ENCODE measurements around the gene RCOR3. TPM values are rescaled to one million over a fixed set of nuclear protein-coding genes. Genes with fewer than 3 reads are reported as not detected.

The RCOR3 gene
- total RNA-seq, 1 donor from 2014 or later = 46.7 TPM

GRCh38 chr1:211326528-211327345 lies 67.6 kb downstream of the RCOR3 start, which contains the start of gene TRAF5:
Gene TRAF5 (plus strand): TSS chr1:211326833. CDS start chr1:211353240, 26,407 bp downstream.
- Histone ChIP-seq H3K4me3 (peak within 1 kb of the TSS; percentile 80), H3K36me3 (no peaks in the 10 kb centered on the region), H3K9me3 (no peaks in the 10 kb centered on the region), H3K4me1 (peaks cover 15% of the 10 kb centered on the region), H3K27me3 (no peaks in the 10 kb centered on the region), H3K27ac (peak within 1 kb of the TSS; percentile 79)
- intact Hi-C loops (cut with DNase I) = no loop called here
- TF ChIP-seq CTCF (IDR thresholded peaks at IDR 0.05) = no peak
- DNase-seq (peak; percentile 81), ATAC-seq (peak; percentile 82)

GRCh38 chr1:211327346-211327921 lies 68.3 kb downstream of the RCOR3 start:
- ATAC-seq = peak; percentile 18
- H3K27ac ChIP-seq = peak overlapping the region; percentile 79
- no peaks in the 10 kb centered on the region for H3K36me3 ChIP-seq
- intact Hi-C loops (cut with DNase I) = no loop called here
- H3K9me3 ChIP-seq = no peaks in the 10 kb centered on the region
- H3K27me3 ChIP-seq = no peaks in the 10 kb centered on the region
- peaks cover 15% of the 10 kb centered on the region for H3K4me1 ChIP-seq
- no peak for TF ChIP-seq CTCF (IDR thresholded peaks at IDR 0.05)
- peak overlapping the region; percentile 80 for H3K4me3 ChIP-seq
- no peak for DNase-seq

- H3K36me3 ChIP-seq = no peaks in the 10 kb centered on the region
- no peak for TF ChIP-seq CTCF (IDR thresholded peaks at IDR 0.05)
- ATAC-seq (no peak), DNase-seq (no peak)
- H3K27ac ChIP-seq = no peak overlapping the region
- peak overlapping the region; percentile 80 for H3K4me3 ChIP-seq
- no peaks in the 10 kb centered on the region for H3K9me3 ChIP-seq
- intact Hi-C loops (cut with DNase I) = no loop called here
- no peaks in the 10 kb centered on the region for H3K27me3 ChIP-seq
- H3K4me1 ChIP-seq = peaks cover 15% of the 10 kb centered on the region
Measured at GRCh38 chr1:211328084-211328694, 69.0 kb downstream of the RCOR3 start.

GRCh38 chr1:211328866-211329475 lies 69.8 kb downstream of the RCOR3 start:
- Histone ChIP-seq H3K27ac (no peak overlapping the region), H3K9me3 (no peaks in the 10 kb centered on the region), H3K27me3 (no peaks in the 10 kb centered on the region), H3K4me1 (peaks cover 15% of the 10 kb centered on the region), H3K4me3 (no peak overlapping the region), H3K36me3 (no peaks in the 10 kb centered on the region)
- no peak for ATAC-seq
- no peak for DNase-seq
- TF ChIP-seq CTCF (IDR thresholded peaks at IDR 0.05) = no peak
- intact Hi-C loops (cut with DNase I) = no loop called here

- no peak for DNase-seq
- no peaks in the 10 kb centered on the region for H3K27me3 ChIP-seq
- intact Hi-C loops (cut with DNase I) = no loop called here
- ATAC-seq = no peak
- no peak for TF ChIP-seq CTCF (IDR thresholded peaks at IDR 0.05)
- no peaks in the 10 kb centered on the region for H3K9me3 ChIP-seq
- H3K4me1 ChIP-seq = peaks cover 15% of the 10 kb centered on the region
- no peak overlapping the region for H3K4me3 ChIP-seq
- no peak overlapping the region for H3K27ac ChIP-seq
- no peaks in the 10 kb centered on the region for H3K36me3 ChIP-seq
Measured at GRCh38 chr1:211329764-211330201, 70.6 kb downstream of the RCOR3 start.

Measured in upper lobe of right lung (tissue), 1 donor.